ENCODE results near the gene MYO1H. TPM values are rescaled to one million over a fixed set of nuclear protein-coding genes. Genes with fewer than 3 reads are reported as not detected.

The MYO1H gene
- total RNA-seq, 1 experiment from 2014 or later: not detected

DNA sequence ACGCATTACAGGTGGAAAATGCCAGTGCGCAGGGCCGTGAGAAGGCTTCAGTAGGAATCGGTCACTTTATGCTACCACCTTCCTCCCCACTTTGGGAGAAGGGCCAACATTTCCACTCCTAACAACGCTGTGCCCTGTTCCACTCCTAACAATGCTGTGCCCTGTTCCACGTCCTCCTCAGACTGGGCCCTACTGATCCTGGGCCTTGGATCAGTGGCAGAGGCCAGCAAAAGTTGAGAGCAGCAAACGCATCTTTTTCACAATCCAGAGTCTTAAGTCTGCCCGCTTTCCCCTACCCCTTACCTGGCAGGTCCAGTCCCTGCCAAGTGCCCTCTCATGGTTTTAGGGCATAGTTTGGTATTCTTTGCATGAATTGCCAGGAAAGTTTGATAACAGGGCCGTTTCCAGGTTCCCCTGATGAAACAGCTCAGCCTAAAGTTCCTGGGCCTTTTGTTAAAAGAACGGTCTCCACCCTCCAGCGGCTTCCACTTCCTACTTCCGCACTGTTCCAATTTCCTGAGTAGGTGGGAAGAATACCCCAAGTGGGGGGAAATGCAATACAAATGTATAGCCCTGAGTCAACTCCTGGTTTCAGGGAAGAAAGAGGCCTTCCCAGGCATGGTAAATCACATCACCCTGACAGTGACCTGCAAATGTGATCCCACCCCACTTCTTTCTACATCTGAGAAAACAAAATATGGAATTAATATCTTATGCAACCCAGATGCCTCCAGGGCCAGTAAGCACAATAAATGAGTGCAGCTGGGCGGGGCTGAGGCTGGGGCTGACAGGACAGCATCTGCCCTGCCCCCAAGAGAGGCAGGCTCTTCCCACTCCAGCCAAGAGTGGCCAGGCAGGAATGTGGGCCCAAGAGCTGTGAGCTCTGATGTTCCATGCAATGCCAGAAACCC lies 114.4 kb downstream of the MYO1H start (continued):
- TF ChIP-seq CEBPB (IDR thresholded peaks at IDR 0.05; ENCODE audit: low read depth) (no peak), CBX3 (IDR thresholded peaks at IDR 0.05; ENCODE audit: low read depth) (no peak)

DNA sequence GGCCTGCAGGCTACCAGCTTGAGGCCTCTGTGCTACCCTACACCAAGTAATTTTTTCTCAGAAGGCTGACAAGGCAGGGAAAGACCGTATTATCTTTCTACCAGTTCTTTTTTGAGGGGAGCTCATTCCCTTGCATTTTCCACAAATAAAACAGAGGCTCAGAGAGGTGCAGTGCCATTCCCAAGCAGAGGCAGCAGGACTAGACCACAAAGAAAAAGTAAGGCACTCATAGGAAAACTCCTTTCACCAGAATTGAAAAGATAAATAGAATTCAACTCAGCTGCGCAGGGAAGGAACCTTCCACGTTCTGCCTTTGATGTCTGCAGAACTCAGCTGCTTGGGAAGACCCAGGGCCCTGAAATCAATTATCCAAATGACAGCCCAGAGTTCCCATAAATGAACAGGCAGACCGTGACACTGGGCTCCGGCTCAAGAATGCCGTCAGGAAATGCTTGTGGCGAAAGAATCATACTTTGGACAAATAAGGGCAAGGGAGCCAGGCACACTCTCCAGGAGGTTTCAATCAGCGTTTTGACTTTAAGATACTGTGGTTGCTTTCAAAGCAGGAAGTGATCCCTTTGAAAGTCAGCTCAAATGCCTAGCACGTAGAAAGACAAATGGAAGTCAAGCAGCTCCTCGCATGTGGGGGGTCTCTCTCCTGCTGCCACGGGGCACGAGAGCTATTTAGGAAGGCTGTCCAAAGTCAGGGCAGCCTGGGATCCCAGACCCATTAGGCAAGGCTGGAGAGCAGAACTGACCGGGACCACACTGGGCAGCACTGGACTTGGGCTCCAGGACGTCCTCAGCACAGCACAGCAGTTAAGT lies 115.4 kb downstream of the MYO1H start:
- peak overlapping the region; percentile 70 for H3K4me2 ChIP-seq (ENCODE audit: low read length)
- H2AFZ ChIP-seq (ENCODE audit: low read depth, low read length, poor library complexity, severe bottlenecking): no peak overlapping the region
- no peaks in the 10 kb centered on the region for H3K27me3 ChIP-seq (ENCODE audit: insufficient read depth, low read length)
- DNase-seq (ENCODE audit: low read depth, low spot score): peak; percentile 62
- peak; percentile 91 for ATAC-seq
- RAD21 ChIA-PET (ENCODE audit: low non-redundant PET in 1 of 2, low total read pairs in 2 of 2, uncharacterized antibody in 2 of 2, unreplicated experiment in 2 of 2): interaction anchor here in 1 of 2 experiments (0.8 kb wide), 1 partner anchor 30 kb away, joined by 3 read pairs; no protein-coding TSS in a partner anchor
- no TSS peak for BruUV-seq (replicated peaks)
- H4K20me1 ChIP-seq (ENCODE audit: insufficient read depth): peaks cover 4% of the 10 kb centered on the region; the same call in 1 of the 2 replicates
- CTCF ChIA-PET: interaction anchor here (0.9 to 1.1 kb wide), 2 partner anchors 30 to 35 kb away, joined by 3 to 4 read pairs; no protein-coding TSS in a partner anchor
- H3K4me3 ChIP-seq (replicated peaks in 1 of 2; ENCODE audit: low read depth in 1 of 2, low read length in 2 of 2): peak overlapping the region in 1 of 2 experiments; percentile 37; a peak in 2 of 4 replicates
- peak overlapping the region; percentile 37 for H3K9ac ChIP-seq (ENCODE audit: low read length)
- no peaks in the 10 kb centered on the region for H3K9me3 ChIP-seq (ENCODE audit: control insufficient read depth in 1 of 2, insufficient read depth in 1 of 2, low read depth in 1 of 2, low read length in 2 of 2)
- H3K36me3 ChIP-seq (ENCODE audit: control insufficient read depth in 1 of 2, insufficient read depth in 2 of 2, low read length in 2 of 2): peaks cover 11 to 12% of the 10 kb centered on the region in 2 experiments; a peak in 3 of 4 replicates
- TF ChIP-seq SP1 (IDR thresholded peaks at IDR 0.05; ENCODE audit: low read depth) (peak; percentile 38; the same call in 1 of the 2 replicates), SIN3A (IDR thresholded peaks at IDR 0.05; ENCODE audit: low read depth) (peak; percentile 56; the same call in 1 of the 2 replicates), SRF (IDR thresholded peaks at IDR 0.05; ENCODE audit: low read depth) (peak; percentile 98), CBX3 (IDR thresholded peaks at IDR 0.05; ENCODE audit: low read depth) (no peak), CEBPB (IDR thresholded peaks at IDR 0.05; ENCODE audit: low read depth) (peak; percentile 45)
- TF ChIP-seq, protein P1, sequence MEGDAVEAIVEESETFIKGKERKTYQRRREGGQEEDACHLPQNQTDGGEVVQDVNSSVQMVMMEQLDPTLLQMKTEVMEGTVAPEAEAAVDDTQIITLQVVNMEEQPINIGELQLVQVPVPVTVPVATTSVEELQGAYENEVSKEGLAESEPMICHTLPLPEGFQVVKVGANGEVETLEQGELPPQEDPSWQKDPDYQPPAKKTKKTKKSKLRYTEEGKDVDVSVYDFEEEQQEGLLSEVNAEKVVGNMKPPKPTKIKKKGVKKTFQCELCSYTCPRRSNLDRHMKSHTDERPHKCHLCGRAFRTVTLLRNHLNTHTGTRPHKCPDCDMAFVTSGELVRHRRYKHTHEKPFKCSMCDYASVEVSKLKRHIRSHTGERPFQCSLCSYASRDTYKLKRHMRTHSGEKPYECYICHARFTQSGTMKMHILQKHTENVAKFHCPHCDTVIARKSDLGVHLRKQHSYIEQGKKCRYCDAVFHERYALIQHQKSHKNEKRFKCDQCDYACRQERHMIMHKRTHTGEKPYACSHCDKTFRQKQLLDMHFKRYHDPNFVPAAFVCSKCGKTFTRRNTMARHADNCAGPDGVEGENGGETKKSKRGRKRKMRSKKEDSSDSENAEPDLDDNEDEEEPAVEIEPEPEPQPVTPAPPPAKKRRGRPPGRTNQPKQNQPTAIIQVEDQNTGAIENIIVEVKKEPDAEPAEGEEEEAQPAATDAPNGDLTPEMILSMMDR (IDR thresholded peaks at IDR 0.05 in 2 of 3, conservative IDR thresholded peaks at IDR 0.05 in 1 of 3; ENCODE audit: borderline replicate concordance in 1 of 3, insufficient read depth in 1 of 3, low read depth in 2 of 3, low read length in 2 of 3): no peak
- H3K9me2 ChIP-seq (ENCODE audit: insufficient read depth): no peaks in the 10 kb centered on the region
- intact Hi-C loops (cut with micrococcal nuclease): no loop called here
- peak overlapping the region; percentile 68 for H3K27ac ChIP-seq (ENCODE audit: low read depth, low read length)
- peaks cover 66% of the 10 kb centered on the region for H3K79me2 ChIP-seq (ENCODE audit: insufficient read depth, low read length)
- H3K4me1 ChIP-seq (ENCODE audit: control insufficient read depth in 1 of 2, insufficient read depth in 2 of 2, low read length in 2 of 2): peaks cover 39 to 44% of the 10 kb centered on the region in 2 experiments
- POLR2A ChIA-PET: no interaction called here

Measured in HCT116 (cell line).